HEK293 (cell line): ENCODE measurements around the gene ADIPOR2.

ENCODE experiments used
- CTCF ChIA-PET: fragments of 350-600 bp; formaldehyde crosslinking; extraction: SDS; loops from one replicate; lab custom pipeline; 2021; ENCODE audit warnings: antibody characterized with exemption; lab: Yijun Ruan, JAX
- POLR2A ChIA-PET: fragments of 300-600 bp; formaldehyde crosslinking; extraction: SDS; loops from one replicate; lab custom pipeline; 2020; ENCODE audit warnings: antibody characterized with exemption, inconsistent platforms; lab: Yijun Ruan, JAX
- H3K27ac ChIP-seq: fragments of 200-500 bp; sonication (Bioruptor generic); 2 replicates; pipeline ENCODE4 v1.5.1; 2014; ENCODE audit warnings: low read depth, low read length, control low read depth, inconsistent platforms; ENCODE audit errors: extremely low read depth
- H3K36me3 ChIP-seq, 2 experiments: fragments of 200-500 bp in 1 of 2; sonication (Bioruptor generic) in 1 of 2; 1 replicate in 1 of 2; 2 replicates in 1 of 2; pipeline ENCODE4 v1.5.1; 2014 to 2017; ENCODE audit warnings: inconsistent platforms in 2 of 2, low read length in 2 of 2; ENCODE audit not compliant: control insufficient read depth in 2 of 2, insufficient read depth in 1 of 2
- H3K4me1 ChIP-seq: fragments of 200-500 bp; sonication (Bioruptor generic); 2 replicates; pipeline ENCODE4 v1.5.1; 2014; ENCODE audit warnings: mild to moderate bottlenecking, low read length, inconsistent platforms; ENCODE audit not compliant: control insufficient read depth, insufficient read depth
- H3K4me3 ChIP-seq: 2 replicates; pipeline ENCODE4 v1.5.1; 2011; ENCODE audit warnings: low read depth, mild to moderate bottlenecking, control low read depth, low read length, moderate library complexity
- H3K9me3 ChIP-seq: fragments of 200-500 bp; sonication (Bioruptor generic); 2 replicates; pipeline ENCODE4 v1.5.1; 2014; ENCODE audit warnings: low read depth, low read length, inconsistent platforms; ENCODE audit not compliant: control insufficient read depth, insufficient read depth
- MZF1 ChIP-seq: fragments of 450-650 bp; formaldehyde crosslinking; IDR thresholded peaks from 2 replicates; pipeline ENCODE4 v1.5.1; 2017; ENCODE audit warnings: missing biosample characterization, missing genetic modification characterization, borderline replicate concordance
- OSR2 ChIP-seq: fragments of 450-650 bp; formaldehyde crosslinking; IDR thresholded peaks from 2 replicates; pipeline ENCODE4 v1.5.1; 2016; ENCODE audit warnings: missing biosample characterization, missing genetic modification characterization
- OVOL3 ChIP-seq: fragments of 450-650 bp; formaldehyde crosslinking; IDR thresholded peaks from 2 replicates; pipeline ENCODE4 v1.5.1; 2016; ENCODE audit warnings: missing biosample characterization, missing genetic modification characterization
- SP2 ChIP-seq: fragments of 450-650 bp; formaldehyde crosslinking; IDR thresholded peaks from 2 replicates; pipeline ENCODE4 v1.5.1; 2016; ENCODE audit warnings: missing biosample characterization, missing genetic modification characterization
- ZBTB17 ChIP-seq: fragments of 450-650 bp; formaldehyde crosslinking; IDR thresholded peaks from 2 replicates; pipeline ENCODE4 v1.5.1; 2016; ENCODE audit warnings: missing biosample characterization, missing genetic modification characterization
- ZBTB21 ChIP-seq: fragments of 450-650 bp; formaldehyde crosslinking; IDR thresholded peaks from 2 replicates; pipeline ENCODE4 v1.5.1; 2017; ENCODE audit warnings: missing biosample characterization, missing genetic modification characterization
- ZBTB48 ChIP-seq: fragments of 450-650 bp; formaldehyde crosslinking; IDR thresholded peaks from 2 replicates; pipeline ENCODE4 v1.5.1; 2016; ENCODE audit warnings: missing biosample characterization, missing genetic modification characterization
- ZBTB8A ChIP-seq: fragments of 450-650 bp; formaldehyde crosslinking; IDR thresholded peaks from 2 replicates; pipeline ENCODE4 v1.5.1; 2016; ENCODE audit warnings: missing biosample characterization, missing genetic modification characterization
- ZEB2 ChIP-seq: fragments of 450-650 bp; formaldehyde crosslinking; IDR thresholded peaks from 2 replicates; pipeline ENCODE4 v1.5.1; 2016; ENCODE audit warnings: missing biosample characterization, missing genetic modification characterization
- ZNF16 ChIP-seq: fragments of 450-650 bp; formaldehyde crosslinking; IDR thresholded peaks from 2 replicates; pipeline ENCODE4 v1.5.1; 2016; ENCODE audit warnings: low read depth, missing biosample characterization, missing genetic modification characterization
- ZNF2 ChIP-seq: fragments of 450-650 bp; formaldehyde crosslinking; IDR thresholded peaks from 2 replicates; pipeline ENCODE4 v1.5.1; 2016; ENCODE audit warnings: missing biosample characterization, missing genetic modification characterization
- ZNF274 ChIP-seq, 2 experiments: fragments of 200-500 bp in 1 of 2; fragments of 450-650 bp in 1 of 2; sonication (Bioruptor generic) in 1 of 2; formaldehyde crosslinking in 1 of 2; IDR thresholded peaks; 2 replicates each; pipeline versions ENCODE4 v1.5.1 to v1.6.1; 2014 to 2016; ENCODE audit warnings: borderline replicate concordance in 1 of 2, inconsistent platforms in 1 of 2, low read length in 1 of 2, missing biosample characterization in 1 of 2, missing genetic modification characterization in 1 of 2
- ZNF433 ChIP-seq: fragments of 450-650 bp; formaldehyde crosslinking; IDR thresholded peaks from 2 replicates; pipeline ENCODE4 v1.5.1; 2016; ENCODE audit warnings: missing biosample characterization, missing genetic modification characterization, low read depth
- ZNF501 ChIP-seq: fragments of 450-650 bp; formaldehyde crosslinking; IDR thresholded peaks from 2 replicates; pipeline ENCODE4 v1.5.1; 2016; ENCODE audit warnings: missing biosample characterization, missing genetic modification characterization
- ZNF549 ChIP-seq: fragments of 450-650 bp; IDR thresholded peaks from 2 replicates; pipeline ENCODE4 v1.5.1; 2018; ENCODE audit warnings: missing biosample characterization, missing genetic modification characterization, mild to moderate bottlenecking, inconsistent platforms, moderate library complexity
- ZNF580 ChIP-seq: fragments of 450-650 bp; formaldehyde crosslinking; IDR thresholded peaks from 2 replicates; pipeline ENCODE4 v1.5.1; 2016; ENCODE audit warnings: missing biosample characterization, missing genetic modification characterization
- ZNF600 ChIP-seq: fragments of 450-650 bp; formaldehyde crosslinking; IDR thresholded peaks from 2 replicates; pipeline ENCODE4 v1.5.1; 2016; ENCODE audit warnings: missing biosample characterization, missing genetic modification characterization
- ZNF621 ChIP-seq: fragments of 450-650 bp; formaldehyde crosslinking; IDR thresholded peaks from 2 replicates; pipeline ENCODE4 v1.5.1; 2017; ENCODE audit warnings: missing biosample characterization, missing genetic modification characterization
- ZNF660 ChIP-seq: fragments of 450-650 bp; IDR thresholded peaks from 2 replicates; pipeline ENCODE4 v1.5.1; 2018; ENCODE audit warnings: missing biosample characterization, mild to moderate bottlenecking, missing genetic modification characterization
- ZNF704 ChIP-seq: fragments of 450-650 bp; formaldehyde crosslinking; IDR thresholded peaks from 2 replicates; pipeline ENCODE4 v1.5.1; 2016; ENCODE audit warnings: missing biosample characterization, missing genetic modification characterization
- TF ChIP-seq, protein P1 (sequence below): fragments of 450-650 bp; IDR thresholded peaks from 2 replicates; pipeline ENCODE4 v1.5.1; 2018; ENCODE audit warnings: missing biosample characterization, mild to moderate bottlenecking, missing genetic modification characterization
- TF ChIP-seq, protein P2 (sequence below): fragments of 450-650 bp; formaldehyde crosslinking; IDR thresholded peaks from 2 replicates; pipeline ENCODE4 v1.5.1; 2016; ENCODE audit warnings: missing biosample characterization, missing genetic modification characterization, low read depth
- TF ChIP-seq, protein P3 (sequence below): fragments of 450-650 bp; formaldehyde crosslinking; IDR thresholded peaks from 2 replicates; pipeline ENCODE4 v1.5.1; 2017; ENCODE audit warnings: missing biosample characterization, mild to moderate bottlenecking, missing genetic modification characterization, moderate library complexity
- TF ChIP-seq, protein P4 (sequence below): fragments of 450-650 bp; formaldehyde crosslinking; IDR thresholded peaks from 2 replicates; pipeline ENCODE4 v1.5.1; 2016; ENCODE audit warnings: missing biosample characterization, missing genetic modification characterization, low read depth
- TF ChIP-seq, protein P5 (sequence below): fragments of 450-650 bp; formaldehyde crosslinking; IDR thresholded peaks from 2 replicates; pipeline ENCODE4 v1.5.1; 2017; ENCODE audit warnings: missing biosample characterization, missing genetic modification characterization

ADIPOR2 gene

DNA sequence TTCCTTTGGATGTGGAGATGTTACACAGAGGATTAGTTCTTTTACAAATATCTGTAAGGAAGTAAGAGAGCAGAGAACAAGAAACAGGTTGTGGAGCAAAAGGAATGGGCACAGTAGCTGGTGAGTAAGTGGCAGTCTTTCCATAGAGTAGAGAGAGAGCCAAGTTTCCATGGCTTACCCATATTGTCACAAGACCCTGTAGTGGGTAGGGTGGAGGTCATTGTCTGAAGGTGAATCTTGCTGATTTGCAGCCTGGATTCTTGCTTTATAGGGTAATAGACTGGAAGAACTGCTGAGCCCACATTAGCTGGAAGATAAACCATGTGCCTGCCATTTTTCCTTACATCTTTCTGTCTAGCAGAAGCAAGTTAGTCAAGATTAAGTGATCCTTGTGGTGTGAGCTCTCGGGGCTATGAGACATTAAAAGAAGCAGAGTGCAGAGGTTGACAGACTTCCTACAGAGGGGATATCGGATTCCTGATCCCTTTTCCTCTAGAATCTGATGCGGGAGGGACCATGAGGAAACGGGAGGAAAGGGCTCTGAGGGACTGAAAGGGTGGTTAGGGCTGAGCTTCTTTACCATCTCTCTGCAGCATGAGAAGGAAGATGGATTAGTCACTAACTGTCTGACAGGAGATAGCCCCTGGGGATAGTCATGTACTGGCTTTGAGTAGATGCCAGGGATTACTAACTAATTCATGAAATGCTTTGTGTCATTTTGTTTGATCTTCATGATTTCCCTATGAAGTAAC is 85.5 kb downstream of the ADIPOR2 start:
- Histone ChIP-seq H3K36me3 (peaks cover 0 to 12% of the 10 kb centered on the region in 2 experiments; a peak in 2 of 3 replicates), H3K4me3 (no peak overlapping the region), H3K27ac (no peak overlapping the region), H3K4me1 (peaks cover 10% of the 10 kb centered on the region; the same call in 1 of the 2 replicates), H3K9me3 (no peaks in the 10 kb centered on the region)
- ChIA-PET POLR2A (interaction anchor here (1.5 kb wide), 1 partner anchor 85 kb away, joined by 5 read pairs; the partner anchor contains the start of gene ADIPOR2), CTCF (interaction anchor here (0.6 to 2.5 kb wide), 9 partner anchors 13 to 487 kb away, joined by 3 to 9 read pairs (median 3); no protein-coding TSS in a partner anchor)
- TF ChIP-seq, protein P1, sequence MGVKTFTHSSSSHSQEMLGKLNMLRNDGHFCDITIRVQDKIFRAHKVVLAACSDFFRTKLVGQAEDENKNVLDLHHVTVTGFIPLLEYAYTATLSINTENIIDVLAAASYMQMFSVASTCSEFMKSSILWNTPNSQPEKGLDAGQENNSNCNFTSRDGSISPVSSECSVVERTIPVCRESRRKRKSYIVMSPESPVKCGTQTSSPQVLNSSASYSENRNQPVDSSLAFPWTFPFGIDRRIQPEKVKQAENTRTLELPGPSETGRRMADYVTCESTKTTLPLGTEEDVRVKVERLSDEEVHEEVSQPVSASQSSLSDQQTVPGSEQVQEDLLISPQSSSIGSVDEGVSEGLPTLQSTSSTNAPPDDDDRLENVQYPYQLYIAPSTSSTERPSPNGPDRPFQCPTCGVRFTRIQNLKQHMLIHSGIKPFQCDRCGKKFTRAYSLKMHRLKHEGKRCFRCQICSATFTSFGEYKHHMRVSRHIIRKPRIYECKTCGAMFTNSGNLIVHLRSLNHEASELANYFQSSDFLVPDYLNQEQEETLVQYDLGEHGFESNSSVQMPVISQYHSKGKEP (tag by site-specific recombination) = no peak
- TF ChIP-seq MZF1 (tag by site-specific recombination) = peak; percentile 72
- TF ChIP-seq ZEB2 (tag by site-specific recombination) = peak; percentile 47; the same call in 1 of the 2 replicates
- peak; percentile 73 for TF ChIP-seq ZBTB17
- no peak for TF ChIP-seq ZBTB21 (tag by site-specific recombination)
- TF ChIP-seq, protein P2, sequence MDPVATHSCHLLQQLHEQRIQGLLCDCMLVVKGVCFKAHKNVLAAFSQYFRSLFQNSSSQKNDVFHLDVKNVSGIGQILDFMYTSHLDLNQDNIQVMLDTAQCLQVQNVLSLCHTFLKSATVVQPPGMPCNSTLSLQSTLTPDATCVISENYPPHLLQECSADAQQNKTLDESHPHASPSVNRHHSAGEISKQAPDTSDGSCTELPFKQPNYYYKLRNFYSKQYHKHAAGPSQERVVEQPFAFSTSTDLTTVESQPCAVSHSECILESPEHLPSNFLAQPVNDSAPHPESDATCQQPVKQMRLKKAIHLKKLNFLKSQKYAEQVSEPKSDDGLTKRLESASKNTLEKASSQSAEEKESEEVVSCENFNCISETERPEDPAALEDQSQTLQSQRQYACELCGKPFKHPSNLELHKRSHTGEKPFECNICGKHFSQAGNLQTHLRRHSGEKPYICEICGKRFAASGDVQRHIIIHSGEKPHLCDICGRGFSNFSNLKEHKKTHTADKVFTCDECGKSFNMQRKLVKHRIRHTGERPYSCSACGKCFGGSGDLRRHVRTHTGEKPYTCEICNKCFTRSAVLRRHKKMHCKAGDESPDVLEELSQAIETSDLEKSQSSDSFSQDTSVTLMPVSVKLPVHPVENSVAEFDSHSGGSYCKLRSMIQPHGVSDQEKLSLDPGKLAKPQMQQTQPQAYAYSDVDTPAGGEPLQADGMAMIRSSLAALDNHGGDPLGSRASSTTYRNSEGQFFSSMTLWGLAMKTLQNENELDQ (tag by site-specific recombination) = no peak
- TF ChIP-seq ZBTB8A = peak; percentile 28; the same call in 1 of the 2 replicates
- TF ChIP-seq ZNF704 (tag by site-specific recombination) = no peak
- TF ChIP-seq ZNF274 (IDR thresholded peaks at IDR 0.05; ENCODE audit: low read length) = no peak
- no peak for TF ChIP-seq ZNF274 (tag by site-specific recombination; IDR thresholded peaks at IDR 0.05; ENCODE audit: borderline replicate concordance)
- TF ChIP-seq, protein P3, sequence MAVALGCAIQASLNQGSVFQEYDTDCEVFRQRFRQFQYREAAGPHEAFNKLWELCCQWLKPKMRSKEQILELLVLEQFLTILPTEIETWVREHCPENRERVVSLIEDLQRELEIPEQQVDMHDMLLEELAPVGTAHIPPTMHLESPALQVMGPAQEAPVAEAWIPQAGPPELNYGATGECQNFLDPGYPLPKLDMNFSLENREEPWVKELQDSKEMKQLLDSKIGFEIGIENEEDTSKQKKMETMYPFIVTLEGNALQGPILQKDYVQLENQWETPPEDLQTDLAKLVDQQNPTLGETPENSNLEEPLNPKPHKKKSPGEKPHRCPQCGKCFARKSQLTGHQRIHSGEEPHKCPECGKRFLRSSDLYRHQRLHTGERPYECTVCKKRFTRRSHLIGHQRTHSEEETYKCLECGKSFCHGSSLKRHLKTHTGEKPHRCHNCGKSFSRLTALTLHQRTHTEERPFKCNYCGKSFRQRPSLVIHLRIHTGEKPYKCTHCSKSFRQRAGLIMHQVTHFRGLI (tag by site-specific recombination) = peak; percentile 79
- TF ChIP-seq ZNF621 = no peak
- no peak for TF ChIP-seq ZNF501 (tag by site-specific recombination)
- TF ChIP-seq ZNF2 (tag by site-specific recombination) = no peak
- no peak for TF ChIP-seq ZNF580
- TF ChIP-seq, protein P4, sequence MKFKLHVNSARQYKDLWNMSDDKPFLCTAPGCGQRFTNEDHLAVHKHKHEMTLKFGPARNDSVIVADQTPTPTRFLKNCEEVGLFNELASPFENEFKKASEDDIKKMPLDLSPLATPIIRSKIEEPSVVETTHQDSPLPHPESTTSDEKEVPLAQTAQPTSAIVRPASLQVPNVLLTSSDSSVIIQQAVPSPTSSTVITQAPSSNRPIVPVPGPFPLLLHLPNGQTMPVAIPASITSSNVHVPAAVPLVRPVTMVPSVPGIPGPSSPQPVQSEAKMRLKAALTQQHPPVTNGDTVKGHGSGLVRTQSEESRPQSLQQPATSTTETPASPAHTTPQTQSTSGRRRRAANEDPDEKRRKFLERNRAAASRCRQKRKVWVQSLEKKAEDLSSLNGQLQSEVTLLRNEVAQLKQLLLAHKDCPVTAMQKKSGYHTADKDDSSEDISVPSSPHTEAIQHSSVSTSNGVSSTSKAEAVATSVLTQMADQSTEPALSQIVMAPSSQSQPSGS = no peak
- TF ChIP-seq ZNF660 (tag by site-specific recombination) = 0 out of 2 replicates have a peak, but pooled peaks have one; percentile 18
- TF ChIP-seq ZNF549 (tag by site-specific recombination) = 0 out of 2 replicates have a peak, but pooled peaks have one; percentile 4
- TF ChIP-seq ZNF16 (tag by site-specific recombination) = no peak
- TF ChIP-seq, protein P5, sequence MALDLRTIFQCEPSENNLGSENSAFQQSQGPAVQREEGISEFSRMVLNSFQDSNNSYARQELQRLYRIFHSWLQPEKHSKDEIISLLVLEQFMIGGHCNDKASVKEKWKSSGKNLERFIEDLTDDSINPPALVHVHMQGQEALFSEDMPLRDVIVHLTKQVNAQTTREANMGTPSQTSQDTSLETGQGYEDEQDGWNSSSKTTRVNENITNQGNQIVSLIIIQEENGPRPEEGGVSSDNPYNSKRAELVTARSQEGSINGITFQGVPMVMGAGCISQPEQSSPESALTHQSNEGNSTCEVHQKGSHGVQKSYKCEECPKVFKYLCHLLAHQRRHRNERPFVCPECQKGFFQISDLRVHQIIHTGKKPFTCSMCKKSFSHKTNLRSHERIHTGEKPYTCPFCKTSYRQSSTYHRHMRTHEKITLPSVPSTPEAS (tag by site-specific recombination) = no peak
- TF ChIP-seq ZBTB48 (tag by site-specific recombination) = peak; percentile 76
- no peak for TF ChIP-seq ZNF433 (tag by site-specific recombination)
- TF ChIP-seq OVOL3 (tag by site-specific recombination) = no peak
- TF ChIP-seq SP2 (tag by site-specific recombination) = peak; percentile 11; the same call in 1 of the 2 replicates
- TF ChIP-seq ZNF600 (tag by site-specific recombination) = peak; percentile 48; the same call in 1 of the 2 replicates
- peak; percentile 63; the same call in 1 of the 2 replicates for TF ChIP-seq OSR2 (tag by site-specific recombination)
